OCI-LY3 (cell line): ENCODE results near the gene TACR1.

Source experiments
- CTCF ChIP-seq: fragments of 200-600, 300-600 bp; sonication (generic); IDR thresholded peaks from 2 replicates; pipeline ENCODE4 v1.5.1; 2014; ENCODE audit warnings: antibody characterized with exemption, low read length, low read depth
- EZH2phosphoT487 ChIP-seq: fragments of 200-600 bp; shearing (Covaris generic); IDR thresholded peaks from 2 replicates; pipeline ENCODE4 v1.6.1; 2018; ENCODE audit warnings: antibody characterized with exemption, mixed run types, low read depth

- TF ChIP-seq CTCF (peak; percentile 46), EZH2phosphoT487 (no peak)
Observed at GRCh38 chr2:75157435-75157834, 41.9 kb downstream of the TACR1 start.
